Transverse colon (tissue), 4 donors: ENCODE measurements around the gene RBFOX2. TPM values are rescaled to one million over a fixed set of nuclear protein-coding genes. Genes with fewer than 3 reads are reported as not detected.

Experiments used
- DNase-seq: peaks from one replicate; pipeline ENCODE4 v3.0.0-alpha.2; 2019
- H3K27ac ChIP-seq, 4 donors: fragments of 200-600 bp; sonication (generic); 2 replicates each; pipeline ENCODE4 v1.5.1; 2016 to 2018; ENCODE audit warnings: inconsistent platforms in 4 of 4
- H3K27me3 ChIP-seq: fragments of 200-600 bp; sonication (generic); 2 replicates; pipeline ENCODE4 v1.5.1; 2017; ENCODE audit warnings: inconsistent platforms
- H3K36me3 ChIP-seq, 4 donors: fragments of 200-600 bp; sonication (generic); 2 replicates each; pipeline ENCODE4 v1.5.1; 2017 to 2019; ENCODE audit warnings: inconsistent platforms in 4 of 4
- H3K4me1 ChIP-seq, 4 donors: fragments of 200-600 bp; sonication (generic); 2 replicates each; pipeline ENCODE4 v1.5.1; 2017 to 2020; ENCODE audit warnings: inconsistent platforms in 4 of 4
- H3K4me3 ChIP-seq, 4 donors: fragments of 200-600 bp; sonication (generic); 1 replicate in 1 of 4; 2 replicates in 3 of 4; pipeline versions ENCODE4 v1.5.1 to v1.6.1; 2017 to 2019; ENCODE audit warnings: inconsistent platforms in 4 of 4
- H3K9me3 ChIP-seq, 2 donors: fragments of 200-600 bp; sonication (generic); 2 replicates each; pipeline ENCODE4 v1.5.1; 2017 to 2019; ENCODE audit warnings: inconsistent platforms in 2 of 2
- EP300 ChIP-seq: sonication (generic); formaldehyde crosslinking; IDR thresholded peaks from one replicate; pipeline ENCODE4 v1.6.1; 2017; ENCODE audit warnings: antibody characterized with exemption, low read depth
- POLR2A ChIP-seq: fragments of 450-650 bp; IDR thresholded peaks from one replicate; pipeline ENCODE4 v1.6.1; 2016; ENCODE audit warnings: antibody characterized with exemption, mild to moderate bottlenecking, moderate library complexity
- POLR2AphosphoS5 ChIP-seq, 3 donors: sonication (generic); formaldehyde crosslinking; IDR thresholded peaks; one replicate each; pipeline ENCODE4 v1.6.1; 2016; ENCODE audit warnings: antibody characterized with exemption in 3 of 3
- WGBS, 2 donors: methylation state at CpG; one replicate each; pipeline ENCODE4 v1.1.5; 2018; ENCODE audit warnings: low coverage in 1 of 2; 5-methylcytosine and 5-hydroxymethylcytosine counted together
- in situ Hi-C, 4 donors: fragments of 200-750 bp; cut with MboI; loops; one replicate each; pipeline versions ENCODE4 v1.15.0 to v1.15.1; 2017; ENCODE audit warnings: low sequenced_read_pairs in 3 of 4, low pct_ligation_motif_present in 1 of 4, low pct_unique_long_range_greater_than_20kb in 1 of 4
- intact Hi-C: fragments of 100-400 bp; cut with DNase I; formaldehyde crosslinking; loops from one replicate; pipeline ENCODE4 v1.15.1; 2023; ENCODE audit warnings: low total_unique reads
- total RNA-seq, 4 donors: library from RNA; depleted of rRNA; stranded (reverse); fragments of >200 nt; gene quantifications; one replicate each; pipeline ENCODE4 v1.1.0, GENCODE V29; 2016
- TF ChIP-seq, protein P1 (sequence below), 5 experiments: fragments of 200-600 bp in 3 of 5; fragments of 450-650 bp in 2 of 5; sonication (generic) in 3 of 5; IDR thresholded peaks; 1 replicate in 2 of 5; 2 replicates in 3 of 5; pipeline ENCODE4 v1.5.1; 2016 to 2017; ENCODE audit warnings: antibody characterized with exemption in 5 of 5, inconsistent platforms in 3 of 5, mild to moderate bottlenecking in 2 of 5, moderate library complexity in 1 of 5

Gene RBFOX2
- total RNA-seq, 4 donors from 2014 or later, result 27.3 to 61.1 (median 43.1) TPM

DNA sequence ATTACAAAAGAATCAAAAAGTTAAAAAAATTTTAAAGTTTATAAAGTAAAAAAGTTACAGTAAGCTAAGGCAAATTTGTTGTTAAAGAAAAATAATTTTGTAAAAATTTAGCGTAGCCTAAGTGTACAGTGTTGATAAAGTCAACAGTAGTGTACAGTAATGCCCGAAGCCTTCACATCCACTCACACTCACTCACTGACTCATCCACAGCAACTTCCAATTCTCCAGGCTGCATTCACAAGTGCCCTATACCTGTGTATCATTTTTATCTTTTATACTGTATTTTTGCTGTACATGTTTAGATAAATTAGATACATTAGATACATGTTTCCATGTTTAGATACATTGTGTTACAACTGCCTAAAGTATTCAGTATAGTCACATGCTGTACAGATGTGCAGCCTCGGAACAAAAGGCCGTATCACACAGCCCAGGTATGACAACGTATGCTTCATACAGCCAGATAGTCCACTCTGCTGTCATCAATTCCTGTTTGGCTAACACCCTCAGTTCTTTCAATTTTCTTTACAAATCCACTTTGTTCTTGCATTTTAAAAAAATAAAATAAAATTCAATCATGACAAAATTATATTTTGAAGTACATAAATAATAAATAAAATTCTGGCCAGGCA lies 80.7 kb downstream of the RBFOX2 start:
- Histone ChIP-seq H3K27me3 (no peaks in the 10 kb centered on the region), H3K4me1 (peaks cover 0 to 13% (median 7%) of the 10 kb centered on the region in 4 donors), H3K27ac (no peak overlapping the region), H3K4me3 (no peak overlapping the region), H3K36me3 (no peaks in the 10 kb centered on the region), H3K9me3 (no peaks in the 10 kb centered on the region)
- TF ChIP-seq, protein P1, sequence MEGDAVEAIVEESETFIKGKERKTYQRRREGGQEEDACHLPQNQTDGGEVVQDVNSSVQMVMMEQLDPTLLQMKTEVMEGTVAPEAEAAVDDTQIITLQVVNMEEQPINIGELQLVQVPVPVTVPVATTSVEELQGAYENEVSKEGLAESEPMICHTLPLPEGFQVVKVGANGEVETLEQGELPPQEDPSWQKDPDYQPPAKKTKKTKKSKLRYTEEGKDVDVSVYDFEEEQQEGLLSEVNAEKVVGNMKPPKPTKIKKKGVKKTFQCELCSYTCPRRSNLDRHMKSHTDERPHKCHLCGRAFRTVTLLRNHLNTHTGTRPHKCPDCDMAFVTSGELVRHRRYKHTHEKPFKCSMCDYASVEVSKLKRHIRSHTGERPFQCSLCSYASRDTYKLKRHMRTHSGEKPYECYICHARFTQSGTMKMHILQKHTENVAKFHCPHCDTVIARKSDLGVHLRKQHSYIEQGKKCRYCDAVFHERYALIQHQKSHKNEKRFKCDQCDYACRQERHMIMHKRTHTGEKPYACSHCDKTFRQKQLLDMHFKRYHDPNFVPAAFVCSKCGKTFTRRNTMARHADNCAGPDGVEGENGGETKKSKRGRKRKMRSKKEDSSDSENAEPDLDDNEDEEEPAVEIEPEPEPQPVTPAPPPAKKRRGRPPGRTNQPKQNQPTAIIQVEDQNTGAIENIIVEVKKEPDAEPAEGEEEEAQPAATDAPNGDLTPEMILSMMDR (IDR thresholded peaks at IDR 0.05), result no peak
- TF ChIP-seq POLR2AphosphoS5 (IDR thresholded peaks at IDR 0.05) (no peak), EP300 (no peak), POLR2A (no peak)
- intact Hi-C loops, result no loop called here
- 94% methylated on average over 5 of the region's 5 CpGs for WGBS, 2 donors
- in situ Hi-C loops, result loop anchor here in 1 of 4 donors (25.0 kb wide), 1 partner anchor 114 kb away; no protein-coding TSS in a partner anchor
- DNase-seq, result no peak

DNA sequence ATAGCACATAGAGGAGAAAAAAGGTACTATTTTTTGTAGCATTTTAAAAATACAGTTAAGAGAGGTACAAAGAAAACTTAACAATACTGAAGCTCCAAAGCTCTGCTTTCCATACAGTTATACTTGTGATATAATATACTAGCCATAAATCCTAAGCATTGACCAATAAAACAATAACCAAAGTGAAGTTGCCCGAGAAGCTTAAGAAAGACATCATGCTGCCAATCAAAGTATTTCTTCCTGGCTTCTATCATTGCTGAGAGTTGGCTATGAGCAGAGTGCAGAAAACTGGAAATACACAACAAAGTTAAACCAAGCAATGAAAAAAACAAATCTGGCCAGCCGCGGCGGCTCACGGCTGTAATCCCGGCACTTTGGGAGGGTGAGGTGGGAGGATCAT lies 84.2 kb downstream of the RBFOX2 start:
- WGBS, 2 donors, result 28 to 54% methylated on average over 6 of the region's 6 CpGs

GRCh38 chr22:35940166-35940565 lies 88.5 kb downstream of the RBFOX2 start:
- Histone ChIP-seq H3K27me3 (no peaks in the 10 kb centered on the region), H3K36me3 (no peaks in the 10 kb centered on the region), H3K4me1 (peaks cover 0 to 13% (median 7%) of the 10 kb centered on the region in 4 donors), H3K4me3 (no peak overlapping the region), H3K9me3 (no peaks in the 10 kb centered on the region), H3K27ac (no peak overlapping the region)
- no peak for DNase-seq
- 97 to 100% methylated on average over 1 of the region's 1 CpG for WGBS, 2 donors
- in situ Hi-C loops (loop anchor here in 1 of 4 donors (25.0 kb wide), 1 partner anchor 122 kb away; no protein-coding TSS in a partner anchor), intact Hi-C loops (no loop called here)
- TF ChIP-seq EP300, result no peak
- no peak for TF ChIP-seq POLR2A
- TF ChIP-seq, protein P1 (IDR thresholded peaks at IDR 0.05), result no peak
- TF ChIP-seq POLR2AphosphoS5 (IDR thresholded peaks at IDR 0.05), result no peak

More for the DNA sequence above, 84.2 kb downstream of the RBFOX2 start:
- no peak for TF ChIP-seq EP300
- TF ChIP-seq, protein P1 (IDR thresholded peaks at IDR 0.05), result no peak
- DNase-seq, result no peak
- Histone ChIP-seq H3K36me3 (no peaks in the 10 kb centered on the region), H3K4me3 (no peak overlapping the region), H3K27ac (no peak overlapping the region), H3K9me3 (no peaks in the 10 kb centered on the region), H3K27me3 (no peaks in the 10 kb centered on the region), H3K4me1 (peaks cover 0 to 13% (median 7%) of the 10 kb centered on the region in 4 donors)
- in situ Hi-C loops (loop anchor here in 1 of 4 donors (25.0 kb wide), 1 partner anchor 118 kb away; no protein-coding TSS in a partner anchor), intact Hi-C loops (no loop called here)

GRCh38 chr22:35938226-35938625 lies 90.4 kb downstream of the RBFOX2 start:
- WGBS, 2 donors, result 70 to 71% methylated on average over 1 of the region's 1 CpG
- no peak overlapping the region for H3K27ac ChIP-seq
- in situ Hi-C loops (loop anchor here in 2 of 4 donors (10.0 to 25.0 kb wide), 3 partner anchors 124 to 187 kb away; no protein-coding TSS in a partner anchor), intact Hi-C loops (no loop called here)
- no peaks in the 10 kb centered on the region for H3K9me3 ChIP-seq
- TF ChIP-seq, protein P1 (IDR thresholded peaks at IDR 0.05), result no peak
- TF ChIP-seq EP300 (no peak), POLR2AphosphoS5 (IDR thresholded peaks at IDR 0.05) (no peak), POLR2A (no peak)
- no peaks in the 10 kb centered on the region for H3K27me3 ChIP-seq
- H3K4me3 ChIP-seq, result no peak overlapping the region
- H3K4me1 ChIP-seq, result no peaks in the 10 kb centered on the region
- H3K36me3 ChIP-seq, result no peaks in the 10 kb centered on the region
- DNase-seq, result no peak
